IMR-90 (cell line): Measurements from ENCODE around the gene EXOC4.

Source experiments
- CEBPB ChIP-seq: IDR thresholded peaks from 2 replicates; pipeline ENCODE4 v1.6.1; 2012; ENCODE audit warnings: low read depth, low read length, improper control_type of control experiment
- CHD1 ChIP-seq: IDR thresholded peaks from 2 replicates; pipeline ENCODE4 v1.6.1; 2012; ENCODE audit warnings: low read depth, low read length, improper control_type of control experiment
- CTCF ChIP-seq: conservative IDR thresholded peaks from 2 replicates; pipeline ENCODE4 v1.5.1; 2012; ENCODE audit warnings: mild to moderate bottlenecking, low read depth, low read length, improper control_type of control experiment
- ELK1 ChIP-seq: fragments of 150-350 bp; IDR thresholded peaks from 2 replicates; pipeline ENCODE4 v1.6.1; 2016; ENCODE audit warnings: low read depth, mild to moderate bottlenecking, low read length, moderate library complexity, borderline replicate concordance
- MAFK ChIP-seq: IDR thresholded peaks from 2 replicates; pipeline ENCODE4 v1.6.1; 2012; ENCODE audit warnings: low read depth, low read length, improper control_type of control experiment
- POLR2A ChIP-seq: IDR thresholded peaks from 2 replicates; pipeline ENCODE4 v1.6.1; 2012; ENCODE audit warnings: mild to moderate bottlenecking, low read depth, low read length
- RAD21 ChIP-seq: IDR thresholded peaks from 2 replicates; pipeline ENCODE4 v1.6.1; 2012; ENCODE audit warnings: low read length, improper control_type of control experiment
- SMC3 ChIP-seq: fragments of 150-350 bp; IDR thresholded peaks from 2 replicates; pipeline ENCODE4 v1.6.1; 2016; ENCODE audit warnings: low read depth, mild to moderate bottlenecking, antibody characterized with exemption, low read length, moderate library complexity

- TF ChIP-seq CTCF (no peak), RAD21 (no peak), CHD1 (no peak), CEBPB (no peak), POLR2A (no peak), ELK1 (no peak), MAFK (no peak), SMC3 (no peak)
Measured at GRCh38 chr7:133275446-133276095, 22.7 kb downstream of the EXOC4 start.
